VCaP (cell line): ENCODE data around the gene PNMA6E.

ENCODE experiments used
- H3K27ac ChIP-seq: fragments of 450-650 bp; 2 replicates; pipeline ENCODE4 v1.5.1; 2017
- CTCF ChIP-seq: fragments of 450-650 bp; conservative IDR thresholded peaks from 2 replicates; pipeline ENCODE4 v1.5.1; 2017; ENCODE audit warnings: mild to moderate bottlenecking, moderate library complexity

Gene PNMA6E

DNA sequence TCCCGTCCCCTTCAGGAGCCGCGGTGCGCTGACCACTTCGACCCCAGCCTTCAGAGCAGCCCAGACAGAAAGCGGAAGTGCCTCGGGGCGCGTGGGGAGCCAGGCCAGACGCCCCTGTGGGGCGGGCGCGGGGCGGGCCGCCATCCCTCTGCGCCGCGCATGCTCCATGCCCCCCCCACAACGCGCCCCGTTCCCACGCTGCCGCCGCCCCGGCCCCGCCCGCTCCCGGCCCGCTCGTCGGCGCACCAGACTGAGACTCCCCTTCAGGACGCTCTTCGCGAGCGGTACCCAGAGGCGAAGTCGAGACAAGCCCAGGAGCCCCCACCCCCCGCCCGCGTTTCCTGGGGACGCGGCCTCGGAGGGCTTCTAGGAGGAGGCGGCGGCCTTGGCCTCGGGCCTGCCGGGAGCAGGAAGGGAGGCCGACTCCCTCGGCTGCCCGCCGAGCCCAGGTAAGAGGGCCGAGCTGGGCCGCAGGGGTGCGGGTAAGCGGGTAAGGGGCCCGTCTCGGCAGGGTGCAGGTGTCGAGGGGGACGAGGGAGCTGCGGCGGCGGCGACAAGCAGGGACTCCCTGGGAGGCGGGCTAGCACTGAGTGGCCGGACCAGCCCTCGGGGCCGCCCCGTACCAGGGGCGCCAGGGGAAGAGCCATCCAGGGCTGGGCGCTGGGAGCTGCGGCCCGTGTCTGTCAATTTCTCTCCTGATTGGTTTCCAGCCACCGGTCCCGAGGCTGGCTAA is 10.3 kb upstream of the PNMA6E start, which contains the start of gene ZFP92:
Gene ZFP92, plus strand, starts transcription at position 218 of the 733 bp plus-strand sequence. CDS start 6,851 bp downstream, outside the sequence.
- peak within 1 kb of the TSS; percentile 25; the same call in 1 of the 2 replicates for H3K27ac ChIP-seq
- TF ChIP-seq CTCF: no peak

- no peak for TF ChIP-seq CTCF
- peak overlapping the region; percentile 25; the same call in 1 of the 2 replicates for H3K27ac ChIP-seq
Observed at GRCh38 chrX:153410888-153411254, 9.7 kb upstream of the PNMA6E start.

DNA sequence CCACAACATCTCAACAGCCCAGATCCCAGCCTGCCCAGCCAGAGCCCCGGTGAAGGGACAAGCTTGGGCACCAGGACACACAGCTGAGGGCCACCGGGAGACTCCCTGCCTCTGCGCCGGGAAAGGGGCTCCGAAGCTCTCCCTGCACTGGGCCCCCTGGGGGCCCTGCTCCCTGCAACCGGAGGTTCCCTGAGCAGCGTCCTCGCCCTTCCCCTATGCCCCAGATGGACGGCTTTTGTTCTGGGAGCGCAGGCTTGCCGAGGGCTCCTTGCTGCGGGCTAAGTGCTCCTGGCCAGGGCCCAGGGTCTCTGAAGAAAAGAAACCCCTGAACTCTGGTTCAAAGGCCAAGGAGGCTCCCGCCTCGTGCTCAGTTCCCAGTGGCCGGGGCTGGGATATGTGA is 9.2 kb upstream of the PNMA6E start:
- no peak overlapping the region for H3K27ac ChIP-seq

DNA sequence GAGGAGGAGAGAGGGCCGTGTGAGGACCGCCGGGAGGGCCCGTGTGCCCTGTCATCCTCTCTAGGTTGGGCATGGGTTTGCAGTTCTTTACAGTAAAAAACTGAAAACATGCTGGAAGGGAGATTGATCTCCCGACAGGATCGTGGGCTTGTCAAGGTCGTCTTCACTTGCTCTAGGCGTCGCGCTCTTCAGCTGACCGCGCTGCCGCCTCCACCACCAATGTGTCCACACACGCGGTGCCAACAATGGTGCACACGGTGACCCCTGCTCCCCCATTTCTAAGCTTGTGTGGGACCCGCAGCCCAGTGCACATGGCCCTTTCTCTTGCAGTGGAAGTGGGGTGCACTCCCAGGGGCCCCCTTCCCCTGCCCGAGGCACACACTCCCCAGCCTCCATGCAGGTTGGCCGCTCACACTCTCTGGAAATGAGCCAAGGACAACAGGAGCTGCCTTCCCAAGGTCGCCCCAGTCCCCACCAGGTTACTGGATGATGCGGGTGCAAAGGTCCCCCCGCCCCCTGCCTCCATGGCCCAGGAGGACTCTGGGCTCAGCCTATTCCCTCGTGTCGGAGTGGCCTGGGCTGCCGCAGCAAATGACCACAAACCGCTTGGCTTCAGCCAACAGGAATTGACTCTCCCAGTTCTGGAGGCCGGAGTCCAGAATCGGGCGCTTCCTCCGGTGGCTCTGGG is 8.4 kb upstream of the PNMA6E start:
- TF ChIP-seq CTCF: no peak
- H3K27ac ChIP-seq: no peak overlapping the region

More for the DNA sequence above, 9.2 kb upstream of the PNMA6E start:
- TF ChIP-seq CTCF: no peak

DNA sequence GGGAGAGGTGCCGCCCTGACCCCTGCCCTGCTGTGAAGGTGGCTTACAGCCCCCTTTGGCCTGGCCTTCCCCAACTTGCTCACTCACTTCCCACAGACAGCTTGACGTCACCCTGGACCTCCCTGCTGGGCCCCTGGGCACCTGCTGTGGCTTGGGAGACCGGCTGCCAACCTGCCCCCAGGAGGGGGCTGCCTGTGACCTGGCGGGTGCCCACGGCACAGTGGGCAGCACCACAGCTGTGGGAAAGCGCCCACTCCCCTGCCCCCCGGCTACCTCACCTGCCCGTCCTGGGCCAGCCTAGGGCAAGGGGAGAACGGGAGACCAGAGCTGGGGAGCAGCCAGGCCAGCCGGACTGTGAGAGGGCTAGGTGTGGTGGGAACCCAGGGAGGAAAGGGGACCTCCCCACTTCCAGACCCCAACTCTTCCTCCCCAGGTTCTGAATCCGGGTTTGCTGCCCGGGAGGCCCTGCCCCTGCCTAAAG is 7.8 kb upstream of the PNMA6E start:
- no peak for TF ChIP-seq CTCF
- H3K27ac ChIP-seq: no peak overlapping the region

DNA sequence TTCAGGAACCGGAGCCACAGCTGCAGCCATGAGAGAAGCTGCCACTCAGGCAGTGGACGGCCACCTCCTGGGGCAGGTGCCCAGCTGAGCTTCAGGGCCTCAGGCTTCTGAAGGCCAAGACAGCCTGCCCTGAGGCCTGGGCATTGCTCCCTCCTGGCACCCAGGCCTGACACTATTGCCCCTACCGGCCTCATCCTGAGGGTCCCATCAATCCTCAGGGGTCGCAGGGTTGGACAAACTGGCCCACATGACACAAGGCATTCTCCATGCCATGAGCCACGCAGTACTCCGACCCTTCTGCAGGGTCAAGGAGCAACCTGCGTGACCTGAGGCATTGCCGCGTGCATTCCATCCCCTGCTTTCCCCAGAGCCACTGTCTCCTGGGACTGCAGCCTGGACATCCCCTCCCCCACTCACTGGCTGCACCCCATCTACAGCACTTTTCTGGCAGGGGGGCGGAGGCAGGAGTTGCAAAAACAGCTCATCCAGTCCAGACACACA is 7.1 kb upstream of the PNMA6E start:
- H3K27ac ChIP-seq: no peak overlapping the region
- no peak for TF ChIP-seq CTCF

DNA sequence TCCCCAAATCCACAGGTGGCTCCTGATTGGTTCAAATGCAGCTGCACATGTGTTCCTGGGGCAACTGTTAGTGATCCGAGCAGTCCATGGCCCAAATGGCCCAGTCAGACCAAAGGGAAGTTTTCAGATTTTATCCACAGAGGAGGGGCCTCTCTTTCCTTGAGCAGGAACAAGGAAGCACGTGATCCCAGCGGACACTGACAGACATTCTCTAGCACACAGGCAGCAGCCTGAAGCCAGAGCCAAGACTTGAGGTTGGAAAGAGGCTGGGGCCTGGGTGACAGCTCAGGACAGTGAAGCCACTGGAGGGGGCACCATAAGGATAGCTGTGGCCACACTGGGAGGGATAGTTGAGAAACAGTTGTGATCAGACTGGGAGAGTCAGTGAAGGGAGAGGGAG is 6.6 kb upstream of the PNMA6E start:
- H3K27ac ChIP-seq: no peak overlapping the region
- TF ChIP-seq CTCF: no peak
